ENCODE measurements around the gene SHLD2.

SHLD2 gene, protein sequence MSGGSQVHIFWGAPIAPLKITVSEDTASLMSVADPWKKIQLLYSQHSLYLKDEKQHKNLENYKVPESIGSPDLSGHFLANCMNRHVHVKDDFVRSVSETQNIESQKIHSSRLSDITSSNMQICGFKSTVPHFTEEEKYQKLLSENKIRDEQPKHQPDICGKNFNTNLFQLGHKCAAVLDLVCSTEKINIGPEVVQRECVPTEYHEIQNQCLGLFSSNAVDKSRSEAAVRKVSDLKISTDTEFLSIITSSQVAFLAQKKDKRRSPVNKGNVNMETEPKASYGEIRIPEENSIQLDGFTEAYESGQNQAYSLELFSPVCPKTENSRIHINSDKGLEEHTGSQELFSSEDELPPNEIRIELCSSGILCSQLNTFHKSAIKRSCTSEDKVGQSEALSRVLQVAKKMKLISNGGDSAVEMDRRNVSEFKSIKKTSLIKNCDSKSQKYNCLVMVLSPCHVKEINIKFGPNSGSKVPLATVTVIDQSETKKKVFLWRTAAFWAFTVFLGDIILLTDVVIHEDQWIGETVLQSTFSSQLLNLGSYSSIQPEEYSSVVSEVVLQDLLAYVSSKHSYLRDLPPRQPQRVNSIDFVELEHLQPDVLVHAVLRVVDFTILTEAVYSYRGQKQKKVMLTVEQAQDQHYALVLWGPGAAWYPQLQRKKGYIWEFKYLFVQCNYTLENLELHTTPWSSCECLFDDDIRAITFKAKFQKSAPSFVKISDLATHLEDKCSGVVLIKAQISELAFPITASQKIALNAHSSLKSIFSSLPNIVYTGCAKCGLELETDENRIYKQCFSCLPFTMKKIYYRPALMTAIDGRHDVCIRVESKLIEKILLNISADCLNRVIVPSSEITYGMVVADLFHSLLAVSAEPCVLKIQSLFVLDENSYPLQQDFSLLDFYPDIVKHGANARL

DNA sequence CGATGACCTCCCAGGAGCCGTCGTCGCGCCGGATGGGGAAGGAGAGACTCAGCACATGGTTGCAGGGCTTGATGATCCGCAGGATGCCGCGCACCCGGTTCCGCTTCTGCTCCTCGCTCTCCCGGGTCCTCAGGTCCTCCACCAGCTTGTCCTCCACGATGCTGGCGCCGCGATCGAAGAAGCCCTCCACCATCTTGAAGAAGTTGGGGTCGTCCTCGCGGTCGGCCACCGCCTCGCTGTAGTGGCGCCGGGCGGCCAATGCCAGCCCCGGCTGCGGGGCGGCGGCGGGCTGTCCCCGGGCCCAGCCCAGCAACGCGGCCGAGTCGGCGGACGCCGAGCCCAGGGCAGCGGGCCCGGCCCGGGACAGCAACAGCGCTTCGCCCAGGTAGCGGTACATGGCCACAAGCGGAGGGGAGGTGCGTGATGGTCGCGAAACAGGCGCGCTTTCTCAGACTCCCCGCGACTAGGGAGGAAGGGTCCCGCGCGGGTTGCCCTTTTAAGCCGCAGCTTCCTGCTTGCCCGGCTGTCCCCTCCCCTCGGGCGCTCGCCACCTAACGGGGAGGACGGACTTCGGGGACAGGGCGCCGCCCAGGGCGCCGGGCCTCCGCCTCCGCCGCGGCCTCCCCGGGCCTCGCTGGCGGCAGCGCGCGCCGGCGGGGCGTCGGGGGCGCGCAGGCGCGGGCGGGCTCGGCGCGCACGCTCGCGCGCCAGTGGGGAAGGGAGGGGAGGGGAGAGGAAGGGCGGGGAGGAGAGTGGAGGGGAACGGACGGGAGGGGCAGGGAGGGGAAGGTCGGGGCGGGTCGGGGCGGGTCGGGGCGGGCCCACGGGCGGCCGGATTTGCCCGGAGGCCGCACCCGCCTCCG is at the start of gene SHLD2, which contains the start of gene GLUD1:
TSS of gene SHLD2 (plus strand) at position 834 of the 863 bp plus-strand sequence. CDS start 56,149 bp downstream, outside the sequence.
TSS of gene GLUD1 (minus strand) at position 471 of the 863 bp plus-strand sequence. CDS start at position 397, 74 bp downstream.
- DNase-seq = peak; percentile 91
- ATAC-seq = peak; percentile 76
- Mint-ChIP-seq H3K27me3 (no peaks in the 10 kb centered on the region), H3K4me3 (peak within 1 kb of the TSS; percentile 96), H3K27ac (peak within 1 kb of the TSS; percentile 95), H3K4me1 (peaks cover 52% of the 10 kb centered on the region), H3K36me3 (ENCODE audit: low read depth) (peaks cover 53% of the 10 kb centered on the region), H3K9me3 (no peaks in the 10 kb centered on the region)

DNA sequence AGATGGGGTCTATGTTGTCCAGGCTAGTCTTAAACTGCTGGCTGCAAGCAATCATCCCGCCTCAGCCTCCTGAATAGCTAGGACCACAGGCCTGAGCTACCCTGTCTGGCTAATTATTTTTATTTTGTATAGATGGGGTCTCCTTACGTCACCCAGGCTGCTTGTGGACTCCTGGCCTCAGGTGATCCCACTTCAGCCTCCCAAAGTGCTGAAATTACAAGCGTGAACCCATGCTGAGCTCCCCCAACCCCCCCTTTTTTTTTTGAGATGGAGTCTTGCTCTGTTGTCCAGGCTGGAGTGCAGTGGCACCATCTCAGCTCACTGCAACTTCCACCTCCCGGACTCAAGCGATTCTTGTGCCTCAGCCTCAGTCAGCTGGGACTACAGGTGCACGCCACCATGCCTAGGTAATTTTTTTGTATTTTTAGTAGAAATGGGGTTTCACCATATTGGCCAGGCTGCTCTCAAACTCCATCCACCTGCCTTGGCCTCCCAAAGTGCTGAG is 49.5 kb upstream of the SHLD2 start:
- Mint-ChIP-seq H3K4me1 (no peaks in the 10 kb centered on the region), H3K4me3 (no peak overlapping the region), H3K27me3 (no peaks in the 10 kb centered on the region), H3K27ac (no peak overlapping the region), H3K9me3 (no peaks in the 10 kb centered on the region), H3K36me3 (ENCODE audit: low read depth) (peaks cover 43% of the 10 kb centered on the region)
- DNase-seq (no peak), ATAC-seq (no peak)

DNA sequence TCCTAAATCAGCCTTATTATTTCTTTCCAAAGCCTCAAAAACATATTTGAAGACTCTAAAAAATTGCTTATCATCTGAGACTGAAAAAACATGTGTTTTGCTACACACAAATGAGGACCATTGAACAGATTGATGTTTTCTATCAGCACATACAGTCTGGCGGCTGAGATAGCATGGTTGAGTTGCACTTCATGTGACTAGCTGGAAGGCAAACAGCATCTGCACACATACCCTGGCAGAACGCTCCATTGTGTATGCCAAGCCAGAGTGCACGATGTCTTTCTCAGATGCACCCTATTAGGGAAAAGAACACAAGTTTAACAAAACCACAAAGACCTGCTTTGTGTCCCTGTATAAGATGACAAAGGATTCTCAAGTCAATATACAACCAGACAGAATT is 41.9 kb upstream of the SHLD2 start:
- no peak for DNase-seq

DNA sequence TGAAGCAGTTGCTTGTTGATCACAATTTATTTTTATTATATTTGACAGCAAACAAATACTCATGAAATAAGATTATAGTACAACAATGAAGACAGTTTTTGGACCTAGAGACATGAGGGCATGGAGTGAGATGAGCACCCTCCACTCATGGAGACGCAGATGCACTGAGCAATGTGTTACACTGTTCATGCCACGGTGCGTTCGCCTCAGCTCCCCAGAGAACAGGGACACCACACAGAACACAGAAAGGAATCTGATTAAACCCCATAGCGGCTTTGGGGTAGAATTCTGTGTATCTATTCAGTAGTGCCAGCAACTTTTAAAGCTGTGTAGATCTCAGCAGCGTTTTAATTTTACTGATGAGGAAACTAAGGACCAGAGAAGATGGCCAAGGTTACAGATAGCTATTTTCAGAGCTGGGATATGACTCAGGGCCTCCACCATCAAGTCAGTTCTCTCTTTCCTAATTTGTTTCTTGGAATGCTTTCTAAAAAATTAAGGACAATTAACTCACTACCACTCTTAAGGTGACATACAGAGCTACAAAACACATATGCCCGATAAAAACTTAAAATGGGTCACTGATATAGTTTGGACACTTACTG is 41.3 kb upstream of the SHLD2 start:
- Mint-ChIP-seq H3K36me3 (ENCODE audit: low read depth) (peaks cover 33% of the 10 kb centered on the region), H3K27me3 (no peaks in the 10 kb centered on the region), H3K27ac (no peak overlapping the region), H3K4me1 (no peaks in the 10 kb centered on the region), H3K4me3 (no peak overlapping the region), H3K9me3 (no peaks in the 10 kb centered on the region)
- DNase-seq = no peak
- no peak for ATAC-seq

More for the DNA sequence above, 41.9 kb upstream of the SHLD2 start:
- H3K4me1 Mint-ChIP-seq = no peaks in the 10 kb centered on the region
- H3K4me3 Mint-ChIP-seq = no peak overlapping the region
- no peak for ATAC-seq
- no peaks in the 10 kb centered on the region for H3K27me3 Mint-ChIP-seq
- H3K27ac Mint-ChIP-seq = no peak overlapping the region
- peaks cover 33% of the 10 kb centered on the region for H3K36me3 Mint-ChIP-seq (ENCODE audit: low read depth)
- H3K9me3 Mint-ChIP-seq = no peaks in the 10 kb centered on the region

DNA sequence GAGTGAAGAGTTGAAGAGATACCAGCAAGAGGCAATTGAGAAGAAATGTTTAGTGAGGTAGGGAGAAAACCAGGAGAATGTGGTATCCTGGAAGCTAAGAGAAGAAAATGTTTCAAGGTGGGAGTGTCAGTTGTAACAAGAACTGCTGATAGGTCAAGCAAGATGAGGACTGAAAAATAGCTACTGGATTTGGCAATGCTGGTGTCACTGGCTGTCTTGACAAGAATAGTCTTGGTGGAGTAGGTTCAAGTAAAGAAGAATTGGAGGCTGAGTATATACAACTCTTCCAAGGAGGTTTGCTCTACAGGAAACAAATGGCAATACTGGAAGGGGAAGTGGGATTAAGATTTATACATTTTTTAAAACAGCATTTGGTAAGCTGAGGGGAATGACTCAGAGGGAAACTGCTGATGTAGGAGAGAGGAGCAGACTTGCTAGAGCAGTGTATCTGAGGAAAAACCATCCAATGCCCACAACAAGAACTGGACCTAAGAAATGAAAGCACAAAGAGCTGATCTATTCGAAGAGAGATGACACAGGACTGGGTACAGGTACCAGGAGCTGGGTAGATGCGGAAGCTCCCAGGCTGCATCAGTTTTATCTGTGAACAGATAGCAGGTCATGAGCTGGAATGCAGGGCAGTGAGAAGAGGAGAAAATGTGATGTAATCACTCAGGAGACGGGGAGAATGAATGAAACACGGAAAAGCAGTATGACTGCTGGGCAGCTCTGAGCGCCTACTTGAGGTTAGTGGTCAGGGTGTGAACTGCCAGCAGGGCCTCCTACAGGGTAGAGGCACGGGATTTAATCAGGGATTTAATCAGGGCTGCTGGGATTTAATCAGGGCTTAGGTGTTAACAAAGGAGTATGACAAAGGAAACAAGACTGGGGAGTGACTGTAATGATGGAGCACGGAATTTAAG is 40.4 kb upstream of the SHLD2 start:
- ATAC-seq = peak; percentile 75
- H3K4me1 Mint-ChIP-seq = no peaks in the 10 kb centered on the region
- no peak overlapping the region for H3K27ac Mint-ChIP-seq
- DNase-seq = no peak
- H3K9me3 Mint-ChIP-seq = no peaks in the 10 kb centered on the region
- H3K27me3 Mint-ChIP-seq = no peaks in the 10 kb centered on the region
- H3K36me3 Mint-ChIP-seq (ENCODE audit: low read depth) = peaks cover 32% of the 10 kb centered on the region
- H3K4me3 Mint-ChIP-seq = no peak overlapping the region

DNA sequence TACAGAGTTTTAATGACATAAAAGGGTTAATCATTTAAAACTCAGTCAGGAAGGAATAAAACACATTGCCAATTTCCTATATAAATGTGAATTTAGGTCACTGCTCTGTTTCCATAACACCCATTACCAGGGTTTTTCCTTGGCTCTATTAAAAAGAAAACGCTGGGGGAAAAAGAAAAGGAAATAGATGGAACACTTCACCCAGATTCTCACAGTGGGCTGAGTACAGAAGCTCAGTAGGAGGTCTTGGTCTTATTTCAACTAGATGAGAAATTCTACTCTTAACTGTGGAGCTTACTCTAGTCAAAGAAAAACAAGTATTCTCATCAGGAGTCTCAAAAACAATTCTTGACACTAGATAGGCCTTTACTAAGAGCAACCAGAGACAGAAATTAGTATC is 36.8 kb upstream of the SHLD2 start:
- no peak for DNase-seq
- peaks cover 31% of the 10 kb centered on the region for H3K36me3 Mint-ChIP-seq (ENCODE audit: low read depth)

DNA sequence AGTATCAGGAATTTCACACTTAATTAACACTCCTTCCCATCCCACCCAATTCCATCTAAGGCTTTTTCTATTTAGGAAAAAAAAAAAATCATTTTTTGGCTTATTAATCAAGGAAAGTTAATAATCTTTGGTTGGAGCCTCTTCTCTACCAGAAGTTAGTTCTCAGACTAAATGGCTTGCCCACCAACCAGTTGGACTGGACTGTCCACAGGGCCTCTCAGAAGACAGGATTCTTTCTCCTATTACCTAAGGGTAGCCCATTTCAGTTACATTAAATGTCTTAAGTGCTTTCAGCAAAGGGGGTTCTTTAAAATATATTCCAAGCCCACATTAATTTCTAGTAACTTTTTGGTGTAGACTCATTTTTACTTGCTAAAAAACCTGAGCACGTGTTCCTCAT is 35.6 kb upstream of the SHLD2 start:
- H3K4me1 Mint-ChIP-seq = no peaks in the 10 kb centered on the region
- ATAC-seq (no peak), DNase-seq (no peak)
- H3K27ac Mint-ChIP-seq = no peak overlapping the region
- no peaks in the 10 kb centered on the region for H3K9me3 Mint-ChIP-seq
- H3K4me3 Mint-ChIP-seq = no peak overlapping the region
- no peaks in the 10 kb centered on the region for H3K27me3 Mint-ChIP-seq
- peaks cover 41% of the 10 kb centered on the region for H3K36me3 Mint-ChIP-seq (ENCODE audit: low read depth)

More for the DNA sequence above, 36.8 kb upstream of the SHLD2 start:
- Mint-ChIP-seq H3K9me3 (no peaks in the 10 kb centered on the region), H3K27ac (no peak overlapping the region), H3K4me1 (no peaks in the 10 kb centered on the region), H3K4me3 (no peak overlapping the region), H3K27me3 (no peaks in the 10 kb centered on the region)
- no peak for ATAC-seq

DNA sequence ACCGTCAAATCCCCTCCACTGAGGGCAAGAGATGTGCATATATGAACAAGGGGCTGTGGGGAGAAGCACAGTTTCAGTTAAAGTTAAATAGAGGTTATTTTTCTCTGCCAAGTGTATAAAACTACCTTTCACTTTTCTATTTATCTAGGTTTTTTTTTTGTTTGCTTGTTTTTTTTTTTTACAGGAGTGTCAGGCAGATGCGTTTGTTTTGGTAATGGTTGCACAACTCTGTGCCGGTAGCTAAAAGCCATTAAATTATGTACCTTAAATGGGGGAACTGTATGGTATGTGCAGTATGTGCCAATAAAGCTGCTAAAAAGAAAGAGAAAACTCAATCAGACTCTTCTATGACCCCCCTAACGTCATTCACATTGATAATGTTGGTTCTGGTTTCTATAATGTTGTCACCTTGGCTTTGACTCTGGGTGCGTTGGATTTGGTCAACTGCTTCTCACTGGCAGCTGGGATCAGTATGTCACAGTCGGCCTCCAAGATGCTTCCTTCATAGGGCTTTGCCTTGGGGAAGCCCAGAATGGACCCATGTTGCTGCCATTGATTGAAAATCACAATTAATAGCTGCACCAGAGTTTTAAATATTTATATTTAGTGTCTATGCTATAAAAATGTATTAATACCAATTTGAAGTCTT is 34.6 kb upstream of the SHLD2 start:
- Mint-ChIP-seq H3K27me3 (no peaks in the 10 kb centered on the region), H3K36me3 (ENCODE audit: low read depth) (peaks cover 45% of the 10 kb centered on the region), H3K9me3 (no peaks in the 10 kb centered on the region), H3K4me3 (no peak overlapping the region), H3K4me1 (no peaks in the 10 kb centered on the region), H3K27ac (no peak overlapping the region)
- DNase-seq = no peak
- ATAC-seq = no peak

DNA sequence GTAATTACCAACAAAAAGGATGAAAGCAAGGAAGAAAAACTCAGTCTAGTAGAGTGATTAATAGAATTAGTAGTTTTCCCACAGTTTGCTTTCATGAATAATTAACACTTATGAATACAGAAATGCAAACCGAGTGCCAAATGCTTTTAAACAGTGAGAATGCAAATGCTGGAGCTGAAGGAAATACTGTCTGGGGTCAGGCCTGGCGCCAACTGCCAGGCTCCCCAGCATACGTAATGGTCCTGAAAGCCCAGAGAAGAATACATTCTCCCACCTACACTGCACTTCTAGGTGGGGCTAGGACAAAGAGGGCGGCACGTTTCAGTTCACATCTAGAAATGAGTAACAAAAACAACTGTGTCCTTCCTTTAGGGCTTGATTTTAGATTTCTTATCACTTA is 30.4 kb upstream of the SHLD2 start:
- peaks cover 58% of the 10 kb centered on the region for H3K36me3 Mint-ChIP-seq (ENCODE audit: low read depth)
- H3K4me1 Mint-ChIP-seq = no peaks in the 10 kb centered on the region
- H3K27ac Mint-ChIP-seq = no peak overlapping the region
- no peak overlapping the region for H3K4me3 Mint-ChIP-seq
- no peaks in the 10 kb centered on the region for H3K27me3 Mint-ChIP-seq
- H3K9me3 Mint-ChIP-seq = no peaks in the 10 kb centered on the region
- no peak for ATAC-seq
- DNase-seq = no peak

DNA sequence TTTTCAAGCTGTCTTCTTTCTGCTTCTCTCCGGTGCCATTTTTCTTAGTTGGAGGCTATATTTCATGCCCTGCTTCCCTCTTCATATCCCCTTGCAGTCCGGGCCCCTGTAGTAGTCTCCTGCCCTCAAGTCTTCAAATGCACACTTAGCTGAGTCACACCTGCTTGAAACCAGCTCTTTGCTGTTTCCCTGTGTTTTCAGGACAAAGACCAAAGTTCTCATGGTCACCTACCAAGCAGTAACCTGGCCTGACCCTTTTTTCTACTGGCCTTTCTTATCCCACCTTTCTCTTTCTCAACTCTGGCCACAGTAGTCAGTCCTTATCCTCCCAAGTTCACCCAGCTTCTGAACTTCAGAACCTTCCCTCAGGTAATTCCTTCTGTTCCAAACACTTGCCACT is 28.8 kb upstream of the SHLD2 start:
- Mint-ChIP-seq H3K9me3 (no peaks in the 10 kb centered on the region), H3K36me3 (ENCODE audit: low read depth) (peaks cover 58% of the 10 kb centered on the region), H3K27ac (peak overlapping the region; percentile 25), H3K4me1 (no peaks in the 10 kb centered on the region), H3K27me3 (no peaks in the 10 kb centered on the region), H3K4me3 (no peak overlapping the region)
- ATAC-seq (no peak), DNase-seq (no peak)

DNA sequence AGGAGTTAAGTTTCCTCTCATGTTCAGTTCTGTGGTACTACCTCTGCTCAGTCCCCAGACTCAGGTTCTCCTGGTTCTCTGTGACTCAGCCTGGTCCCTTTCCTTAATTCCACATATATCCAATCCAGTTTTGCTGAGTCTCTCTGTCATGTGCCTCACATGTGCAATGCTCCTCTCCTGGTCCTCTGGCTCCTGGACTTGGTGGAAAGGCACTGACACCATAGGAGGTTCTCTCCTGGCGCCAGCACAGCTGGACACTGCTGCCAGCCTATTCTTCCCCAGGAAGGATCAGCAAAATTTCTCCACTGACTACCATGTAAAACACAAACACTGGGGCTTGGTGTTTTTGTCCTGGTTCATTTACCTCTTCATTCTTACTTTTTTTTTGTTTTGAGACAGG is 28.1 kb upstream of the SHLD2 start:
- no peaks in the 10 kb centered on the region for H3K9me3 Mint-ChIP-seq
- ATAC-seq = no peak
- no peaks in the 10 kb centered on the region for H3K4me1 Mint-ChIP-seq
- no peak overlapping the region for H3K27ac Mint-ChIP-seq
- peaks cover 63% of the 10 kb centered on the region for H3K36me3 Mint-ChIP-seq (ENCODE audit: low read depth)
- H3K4me3 Mint-ChIP-seq = no peak overlapping the region
- no peak for DNase-seq
- H3K27me3 Mint-ChIP-seq = no peaks in the 10 kb centered on the region

DNA sequence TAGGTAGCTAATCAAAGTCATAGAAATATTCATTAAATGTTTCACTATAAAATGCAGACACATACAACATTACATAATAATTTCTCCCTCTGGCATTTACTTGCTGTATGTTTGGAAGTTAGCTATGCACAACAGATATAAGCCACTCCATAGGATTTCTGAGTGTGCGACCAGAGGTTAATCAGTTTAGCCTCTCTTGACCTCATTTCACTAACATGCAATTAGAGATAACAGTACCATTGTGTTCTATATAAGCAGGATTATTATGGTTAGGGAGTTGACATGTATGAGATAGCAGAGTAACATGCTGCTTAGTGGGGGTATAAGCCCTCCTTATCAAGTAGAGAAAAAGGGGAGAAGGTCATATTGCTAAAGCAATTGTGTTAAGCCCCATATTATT is 26.7 kb upstream of the SHLD2 start:
- H3K36me3 Mint-ChIP-seq (ENCODE audit: low read depth) = peaks cover 68% of the 10 kb centered on the region
- ATAC-seq (no peak), DNase-seq (no peak)
- H3K9me3 Mint-ChIP-seq = no peaks in the 10 kb centered on the region
- H3K4me1 Mint-ChIP-seq = no peaks in the 10 kb centered on the region
- H3K4me3 Mint-ChIP-seq = no peak overlapping the region
- no peaks in the 10 kb centered on the region for H3K27me3 Mint-ChIP-seq
- no peak overlapping the region for H3K27ac Mint-ChIP-seq
